Occipital lobe (tissue), 2 donors: ENCODE data around the gene CYTH4. TPM values are rescaled to one million over a fixed set of nuclear protein-coding genes. Genes with fewer than 3 reads are reported as not detected.
A peak's percentile ranks its signal among the peaks of the same experiment; 100 is the strongest.

Source experiments
- DNase-seq: peaks from one replicate; lab custom pipeline; 2025; lab: John Stamatoyannopoulos, UW
- total RNA-seq: library from RNA; depleted of rRNA; stranded (reverse); fragments of >200 nt; gene quantifications from one replicate; pipeline ENCODE4 v1.2.3, GENCODE V29; 2014

Gene CYTH4
- total RNA-seq, 1 donor from 2014 or later = 2.3 TPM

DNA sequence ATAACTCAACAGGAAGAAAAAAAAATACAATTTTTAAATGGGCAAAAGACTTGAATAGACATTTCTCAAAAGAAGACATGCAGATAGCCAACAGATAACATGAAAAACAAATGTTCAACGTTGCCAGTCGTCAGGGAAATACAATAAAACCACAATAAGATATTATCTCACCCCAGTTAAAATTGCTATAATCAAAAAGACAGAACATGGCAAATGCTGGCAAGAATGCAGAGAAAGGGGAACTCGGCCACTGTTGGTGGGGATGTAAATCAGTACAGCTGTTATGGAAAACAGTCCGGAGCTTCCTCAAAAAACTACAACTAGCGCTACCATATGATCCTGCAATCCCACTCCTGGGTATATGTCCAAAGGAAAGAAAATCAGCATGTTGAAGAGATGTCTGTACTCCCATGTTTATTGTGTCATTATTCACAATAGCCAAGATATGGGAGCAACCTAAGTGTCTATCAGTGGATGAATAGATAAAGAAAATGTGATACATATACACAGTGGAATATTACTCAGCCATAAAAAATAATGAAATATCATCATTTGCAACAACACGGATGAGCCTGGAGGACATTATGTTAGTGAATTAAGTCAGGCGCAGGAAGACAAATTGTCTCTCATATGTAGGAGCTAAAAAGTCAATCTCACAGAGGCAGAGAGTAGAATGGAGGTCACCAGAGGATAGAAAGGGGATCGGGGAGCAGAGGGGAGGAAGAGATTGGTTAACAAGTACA lies 12.2 kb upstream of the CYTH4 start:
- DNase-seq = no peak

DNA sequence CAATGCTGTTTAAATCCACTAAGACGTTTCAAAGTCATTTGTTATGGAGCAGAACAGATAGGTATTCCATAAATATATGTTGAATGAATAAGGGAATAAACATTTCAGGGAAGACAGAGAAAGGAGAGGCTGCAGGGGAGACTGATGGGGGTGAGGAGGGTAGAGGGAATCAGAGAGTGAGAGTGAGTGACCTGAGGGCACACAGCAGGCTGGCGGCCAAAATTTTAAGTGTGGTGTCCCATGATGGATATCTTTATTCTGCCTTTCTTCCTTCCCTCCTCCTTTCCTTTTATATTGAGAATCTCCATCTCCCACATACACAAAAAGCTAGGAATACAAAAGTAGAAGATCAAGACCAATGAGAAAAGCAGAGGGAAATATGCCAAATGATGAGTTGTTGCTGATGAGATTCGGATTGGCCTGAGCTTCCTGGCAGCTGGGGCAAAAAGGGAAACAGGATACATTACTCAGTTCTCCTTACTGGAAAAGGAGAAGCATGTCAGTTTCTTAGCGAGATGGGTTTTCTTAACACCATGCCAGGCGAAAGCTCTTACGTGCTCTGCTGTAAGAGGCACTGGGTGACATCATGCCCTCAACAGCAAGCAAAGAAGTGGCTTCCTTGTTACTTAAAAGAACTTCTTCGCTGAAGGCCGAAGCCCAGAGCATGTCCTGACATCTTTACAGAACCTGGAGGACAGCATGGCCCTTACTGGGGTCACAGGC lies 11.2 kb upstream of the CYTH4 start:
- no peak for DNase-seq

DNA sequence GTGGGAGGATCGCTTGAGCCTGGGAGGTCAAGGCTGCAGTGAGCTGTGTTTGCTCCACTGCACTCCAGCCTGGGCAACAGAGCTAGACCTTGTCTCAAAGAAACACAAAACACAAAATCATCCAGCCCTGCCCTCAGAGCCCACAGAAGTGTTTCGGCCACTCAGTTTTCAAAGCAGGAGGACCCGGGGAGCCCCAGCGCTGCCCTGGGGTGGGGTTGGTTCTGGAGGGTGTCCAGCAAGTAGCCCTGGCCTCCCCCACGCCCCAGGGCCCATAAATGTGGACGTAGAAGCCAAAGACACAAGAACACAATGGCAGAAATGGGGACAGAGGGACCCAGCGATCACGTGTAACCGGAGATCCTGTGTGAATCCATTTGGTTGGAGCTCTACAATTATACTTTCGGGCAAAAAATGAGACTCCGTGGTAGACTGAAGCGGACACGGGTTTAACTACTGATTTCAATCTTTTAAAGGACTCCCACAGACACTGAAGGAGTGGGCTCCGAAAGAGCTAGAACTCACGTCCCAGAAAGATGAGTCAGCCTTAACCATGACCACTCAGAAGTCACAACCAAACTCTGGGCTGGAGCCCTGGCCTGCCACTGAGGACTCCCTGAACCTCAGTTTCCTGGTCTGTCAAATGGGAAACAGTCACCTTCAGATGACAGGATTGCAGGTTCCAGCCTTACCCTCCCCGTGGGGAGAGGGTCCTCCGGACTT lies 9.0 kb upstream of the CYTH4 start:
- no peak for DNase-seq

DNA sequence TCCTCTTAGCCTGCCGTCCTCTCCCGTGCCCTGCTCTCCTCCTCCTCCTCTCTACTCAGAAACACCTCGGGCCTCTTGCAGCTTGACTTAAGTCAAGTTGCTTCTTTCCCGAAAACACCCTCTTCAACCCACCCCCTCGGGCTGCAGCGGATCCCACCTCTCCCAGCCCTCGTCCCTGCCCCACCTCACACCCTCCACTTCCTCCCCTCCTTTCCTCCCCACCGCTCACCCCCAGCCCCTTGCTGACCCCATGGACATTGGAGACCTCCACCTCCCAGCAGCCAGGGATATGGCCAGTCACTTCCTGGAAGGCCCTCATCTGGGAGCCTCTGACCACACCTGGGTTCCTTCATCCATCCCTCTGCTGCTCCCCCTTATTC lies 8.5 kb upstream of the CYTH4 start:
- no peak for DNase-seq

DNA sequence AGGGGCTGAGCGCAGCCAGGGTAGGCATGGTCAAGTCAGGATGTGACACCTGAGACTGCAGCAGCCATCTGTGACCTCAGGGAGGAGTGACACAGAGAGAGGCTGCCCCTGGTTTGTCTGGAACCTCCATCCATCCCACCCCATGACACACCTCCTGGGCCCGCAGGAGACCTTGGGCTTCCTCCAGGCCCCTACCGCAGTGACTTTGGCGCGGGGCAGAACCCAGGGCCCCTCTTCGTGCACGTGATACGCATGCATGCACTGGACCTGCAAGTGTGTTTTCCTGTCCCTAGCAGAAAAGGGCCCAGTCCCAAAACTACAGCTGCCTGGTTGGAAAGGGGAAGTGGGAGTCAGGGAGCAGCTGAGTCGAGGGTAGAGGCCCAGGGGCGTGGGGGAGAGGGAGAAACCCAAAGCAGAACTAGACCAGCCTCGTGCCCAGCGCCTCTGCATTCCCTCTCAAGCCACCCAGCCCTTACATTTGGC lies 7.9 kb upstream of the CYTH4 start:
- DNase-seq = no peak

DNA sequence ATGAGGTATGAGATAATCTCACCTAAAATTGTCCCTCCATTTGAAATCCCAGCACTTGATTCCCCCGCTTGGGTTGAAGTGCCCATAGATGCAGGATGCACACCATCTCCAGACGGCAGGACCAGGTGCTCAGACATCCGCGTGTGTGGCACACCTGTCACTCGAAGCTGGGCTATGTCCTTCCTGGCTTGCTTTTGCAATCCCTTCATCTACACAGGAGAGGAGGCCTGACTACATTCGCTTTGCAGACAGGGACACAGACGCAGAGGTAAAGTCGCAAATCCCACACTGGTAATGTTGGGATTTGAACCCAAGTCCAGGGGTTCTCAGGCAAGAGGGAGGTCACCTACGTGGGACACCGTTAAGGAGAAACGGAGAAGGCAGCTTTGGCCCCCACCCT lies 7.2 kb upstream of the CYTH4 start:
- DNase-seq = no peak

DNA sequence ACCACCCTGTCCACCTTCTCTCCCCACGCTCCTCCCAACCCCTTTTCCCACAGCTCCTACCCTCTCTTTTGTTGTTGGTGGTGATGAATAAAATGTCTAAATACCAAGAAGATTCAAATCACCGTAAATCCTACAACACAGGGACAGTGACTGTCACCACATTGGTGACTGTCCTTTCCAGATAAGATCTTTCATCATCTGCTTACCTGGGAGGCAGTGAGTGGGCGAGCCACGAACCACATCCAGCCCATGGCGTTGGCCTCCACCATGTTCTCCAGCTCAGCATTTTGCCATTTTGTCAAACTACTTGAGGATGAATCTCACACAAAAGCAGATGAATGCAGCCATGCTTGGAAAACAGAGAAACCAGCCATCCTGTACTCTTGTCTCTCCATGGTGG lies 6.7 kb upstream of the CYTH4 start:
- DNase-seq = no peak

DNA sequence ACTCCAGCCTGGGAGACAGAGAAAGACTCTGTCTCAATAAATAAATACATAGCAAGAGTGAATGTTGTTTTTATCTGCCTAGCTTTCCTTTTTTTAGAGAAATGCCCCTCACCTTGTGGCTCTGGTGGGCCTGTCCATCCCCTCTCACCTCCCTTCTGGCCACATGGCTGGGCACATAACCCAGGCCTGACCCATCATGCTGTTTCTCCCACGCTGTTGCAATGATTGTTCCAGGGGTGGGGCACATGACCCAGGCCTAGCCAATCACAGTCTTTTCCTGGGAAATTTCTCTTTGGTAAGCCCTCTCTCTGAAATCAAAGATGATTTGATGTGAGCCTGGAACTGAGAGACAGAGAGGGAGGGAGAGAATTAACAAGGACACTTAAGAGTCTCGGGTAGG lies 5.5 kb upstream of the CYTH4 start:
- no peak for DNase-seq

DNA sequence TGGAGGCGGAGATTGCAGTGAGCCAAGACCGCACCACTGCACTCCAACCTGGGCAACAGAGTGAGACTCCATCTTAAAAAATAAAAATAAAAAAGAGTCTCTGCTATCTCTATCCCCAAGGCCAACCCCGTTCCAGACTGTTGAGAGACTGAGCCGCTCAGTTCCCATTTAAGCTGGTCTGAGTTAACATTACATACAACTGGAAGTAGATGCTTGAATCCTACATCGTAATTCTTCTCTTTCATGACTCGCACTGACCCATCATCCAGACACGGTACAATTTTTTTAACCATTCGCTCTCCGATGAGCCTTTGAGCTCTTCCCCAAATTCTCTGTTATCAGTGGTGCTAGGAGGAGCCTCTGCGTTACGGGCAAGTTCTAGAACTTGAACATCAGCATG lies 4.9 kb upstream of the CYTH4 start:
- DNase-seq = no peak

DNA sequence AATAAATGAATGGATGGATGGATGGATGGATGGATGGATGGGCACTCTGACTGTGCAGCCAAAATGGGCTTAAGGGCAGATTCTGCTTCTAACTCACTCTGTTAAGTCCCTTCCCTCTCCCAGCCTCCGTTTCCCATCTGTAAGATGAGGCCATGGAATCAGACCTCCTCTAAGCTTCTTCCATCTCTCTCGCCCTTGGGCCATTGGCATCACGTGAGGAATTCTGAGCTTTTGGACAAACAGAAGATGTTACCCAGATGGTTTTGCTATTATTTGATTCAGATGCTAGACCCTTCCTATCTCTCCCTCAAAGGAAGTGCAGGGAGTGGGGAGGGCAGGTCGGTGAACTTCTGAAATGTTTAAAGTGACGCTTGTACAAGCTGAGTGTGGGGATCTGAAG lies 4.0 kb upstream of the CYTH4 start:
- DNase-seq = no peak

DNA sequence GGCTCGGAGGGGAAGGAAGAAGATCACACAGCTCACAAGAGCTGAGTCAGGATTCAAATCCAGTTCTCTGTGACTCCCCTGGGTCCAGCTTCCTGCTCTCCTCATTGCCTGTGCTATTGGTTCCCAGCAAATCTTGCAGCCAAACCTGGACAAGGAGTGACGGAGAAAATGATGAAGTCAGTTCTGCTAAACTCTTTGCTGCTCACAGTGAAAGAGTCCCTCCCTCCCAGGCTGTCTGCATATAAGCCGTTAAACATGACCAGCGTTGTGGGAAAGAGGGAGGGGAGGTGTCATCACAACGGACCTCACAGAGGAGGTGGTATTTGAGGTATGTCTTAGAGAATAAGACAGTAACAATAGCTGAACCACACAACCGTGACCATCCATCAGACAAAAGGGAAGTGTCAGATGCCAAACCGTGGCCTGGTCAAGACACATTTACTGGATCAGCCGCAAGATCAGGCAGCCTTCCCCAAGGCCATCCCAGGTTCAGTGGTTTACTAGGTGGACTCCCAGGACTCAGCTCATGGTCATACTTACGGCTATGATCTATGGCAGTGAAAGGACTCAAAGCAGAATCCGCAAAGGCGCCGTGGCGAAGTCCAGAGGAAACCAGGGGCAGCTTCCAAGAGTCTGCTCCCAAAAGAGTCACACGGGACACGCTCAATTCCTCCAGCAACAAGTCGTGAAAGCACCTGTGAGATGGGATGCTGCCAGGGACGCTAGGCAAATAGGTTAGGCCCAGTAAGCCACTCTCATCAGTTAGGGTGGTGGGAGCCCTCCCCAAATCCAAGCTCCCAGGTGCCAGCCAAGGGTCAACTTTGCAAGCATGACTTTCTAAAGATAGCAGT lies 2.8 kb upstream of the CYTH4 start:
- DNase-seq = no peak

DNA sequence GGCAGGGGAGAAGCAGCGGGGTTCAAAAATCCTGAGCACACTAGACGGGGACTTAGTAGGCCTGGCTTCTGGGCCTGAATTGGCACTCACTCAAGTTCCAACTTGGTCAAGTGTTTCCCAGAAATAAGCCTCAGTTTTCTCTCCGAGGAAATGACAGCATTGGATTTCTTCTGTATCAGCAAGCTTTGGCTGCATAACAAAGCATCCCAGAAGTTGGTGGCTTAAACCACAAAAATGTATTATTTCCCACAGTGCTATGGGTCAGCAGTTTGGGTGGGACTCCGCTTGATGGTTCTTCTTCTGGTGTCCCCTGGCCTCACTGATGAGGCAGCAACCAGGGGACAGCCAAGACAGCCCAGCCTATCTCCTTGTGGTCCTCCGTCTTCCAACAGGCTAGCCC lies 1.6 kb upstream of the CYTH4 start:
- no peak for DNase-seq

DNA sequence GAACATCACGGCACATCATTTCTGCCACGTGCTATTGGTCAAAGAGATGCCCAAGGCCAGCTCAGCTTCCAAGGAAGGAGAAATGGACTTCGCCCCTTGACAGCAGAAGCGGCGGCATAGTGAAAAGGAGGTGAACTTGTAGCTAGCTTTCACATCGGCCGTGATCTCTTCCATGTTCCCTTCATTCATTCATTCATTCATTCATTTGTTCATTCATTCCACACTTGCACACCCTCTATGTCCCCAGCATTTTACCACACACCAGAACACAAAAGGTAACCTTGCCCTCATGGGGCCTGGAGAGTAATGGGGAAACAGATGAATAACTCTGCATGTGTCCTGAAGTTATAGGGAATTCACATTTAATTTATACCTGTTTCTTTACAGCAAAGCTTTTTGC lies 1.1 kb upstream of the CYTH4 start:
- DNase-seq = no peak

DNA sequence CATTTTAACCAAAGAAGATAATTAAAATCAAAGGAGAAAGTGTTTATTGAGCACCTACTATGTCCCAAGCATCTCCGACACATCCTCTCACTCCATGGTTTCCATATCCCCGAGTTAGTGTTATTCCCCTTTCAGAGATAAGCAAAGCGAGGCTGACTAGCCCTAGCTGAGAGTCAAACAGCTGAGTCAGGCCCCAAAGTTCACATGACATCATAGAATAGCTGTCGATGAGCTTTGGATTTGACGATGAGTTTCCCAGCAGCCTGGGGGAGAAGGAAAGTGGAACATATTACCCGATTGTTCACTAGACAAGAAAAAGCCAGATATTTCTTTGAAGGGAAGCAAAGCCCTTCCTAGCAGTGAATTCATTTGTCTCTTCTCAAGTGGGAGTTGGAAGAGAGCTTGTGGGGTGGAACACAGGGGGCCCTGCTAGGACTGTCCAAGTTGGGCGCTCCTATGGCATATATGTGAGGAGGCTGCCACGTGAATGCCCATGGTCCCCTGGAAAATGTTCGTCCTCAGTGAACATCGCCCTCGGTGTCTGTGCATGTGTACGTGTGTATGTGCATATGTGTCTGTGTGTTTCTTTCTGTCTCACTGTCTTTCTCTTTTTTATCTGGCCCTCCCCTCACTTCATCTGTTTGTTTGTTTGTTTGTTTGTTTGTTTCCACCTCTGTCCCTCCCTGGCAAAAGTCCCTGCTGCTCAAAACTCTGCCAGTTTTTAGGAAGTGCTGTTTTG lies 493 bp upstream of the CYTH4 start:
- DNase-seq = no peak

DNA sequence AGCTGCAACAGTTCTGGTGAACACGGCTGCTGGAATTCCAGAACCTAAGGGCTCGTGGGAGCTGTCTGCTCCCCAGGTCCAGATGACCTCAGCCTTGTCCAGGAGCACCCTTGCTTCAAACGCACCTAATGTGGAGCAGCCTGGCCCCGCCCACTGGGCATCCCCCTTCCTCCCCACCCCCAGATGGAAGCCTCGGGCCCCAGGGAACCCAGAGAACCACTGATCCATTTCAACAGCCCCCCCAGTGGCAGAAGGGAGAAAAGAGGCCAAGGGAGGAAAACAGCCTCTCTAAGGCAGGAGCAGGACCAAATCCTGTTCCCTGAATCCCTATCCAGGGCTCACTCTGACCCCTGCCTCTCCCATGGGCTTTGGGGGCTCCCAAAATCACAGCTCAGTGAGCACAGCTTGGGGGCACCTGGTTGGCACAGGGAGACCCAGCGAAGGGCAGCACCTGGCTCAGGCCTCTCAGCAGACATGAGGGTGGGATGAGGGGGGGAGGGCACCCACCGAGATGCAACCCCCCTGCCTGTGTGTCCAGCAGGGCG lies 1.2 kb downstream of the CYTH4 start:
- no peak for DNase-seq

DNA sequence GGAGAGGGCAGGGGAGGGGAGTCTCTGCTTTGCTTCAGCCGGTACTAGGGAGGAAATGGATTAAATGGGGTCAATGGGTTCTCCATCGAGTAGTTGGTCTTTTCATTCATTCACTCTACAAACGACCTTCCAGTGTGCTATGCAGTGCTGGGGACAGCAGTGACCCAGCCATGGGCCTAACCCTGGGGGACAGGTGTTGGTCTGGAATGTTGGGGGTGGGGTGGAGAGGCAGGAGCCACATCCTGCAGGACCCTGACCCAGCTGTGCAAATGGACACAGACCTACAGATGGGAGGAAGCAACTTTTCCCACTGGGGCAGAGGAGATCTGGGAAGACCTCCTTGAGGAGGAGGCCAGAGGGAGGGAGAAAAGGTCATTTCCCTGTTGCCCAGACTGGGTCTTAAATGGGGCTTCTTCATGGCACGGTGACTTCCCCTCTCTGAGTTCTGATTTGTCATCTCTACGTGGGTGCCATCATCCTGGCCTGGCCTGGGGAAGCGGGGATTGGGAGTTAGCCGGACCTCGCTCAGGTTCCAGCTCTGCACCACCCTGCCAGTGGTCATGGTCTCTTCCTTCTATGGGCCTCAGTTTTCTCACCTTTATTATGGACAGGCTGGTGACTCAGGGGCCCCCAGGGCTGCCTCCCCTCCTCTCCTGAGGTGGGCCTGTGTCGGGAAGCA lies 2.0 kb downstream of the CYTH4 start:
- no peak for DNase-seq

DNA sequence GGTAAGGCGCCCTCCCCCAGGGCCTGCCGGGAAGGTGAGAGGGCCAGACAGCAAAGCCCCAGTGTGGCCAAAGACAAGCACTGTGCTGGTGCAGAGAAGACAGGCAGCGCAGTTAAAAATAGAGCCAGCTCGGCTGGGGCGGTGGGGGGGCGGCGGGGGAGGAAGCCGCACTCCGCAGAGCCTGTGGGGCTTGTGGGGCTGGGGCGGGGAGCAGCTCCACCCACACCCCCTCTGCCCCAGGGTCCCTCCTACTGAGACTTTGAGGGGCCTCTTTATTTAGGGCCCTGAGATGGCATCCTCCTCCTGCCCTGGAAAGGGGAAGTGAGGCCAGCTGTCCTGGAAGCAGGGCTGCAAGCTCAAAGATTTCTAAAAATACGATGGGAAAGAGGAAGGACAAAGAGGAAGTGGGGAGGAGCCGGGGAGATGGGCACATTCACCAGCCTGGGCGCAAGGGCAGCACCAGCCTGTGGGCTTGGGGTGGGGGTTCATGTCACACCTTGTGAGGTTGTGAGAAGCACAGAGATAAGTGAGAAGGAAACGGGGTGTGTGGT lies 2.6 kb downstream of the CYTH4 start:
- peak; percentile 25 for DNase-seq

DNA sequence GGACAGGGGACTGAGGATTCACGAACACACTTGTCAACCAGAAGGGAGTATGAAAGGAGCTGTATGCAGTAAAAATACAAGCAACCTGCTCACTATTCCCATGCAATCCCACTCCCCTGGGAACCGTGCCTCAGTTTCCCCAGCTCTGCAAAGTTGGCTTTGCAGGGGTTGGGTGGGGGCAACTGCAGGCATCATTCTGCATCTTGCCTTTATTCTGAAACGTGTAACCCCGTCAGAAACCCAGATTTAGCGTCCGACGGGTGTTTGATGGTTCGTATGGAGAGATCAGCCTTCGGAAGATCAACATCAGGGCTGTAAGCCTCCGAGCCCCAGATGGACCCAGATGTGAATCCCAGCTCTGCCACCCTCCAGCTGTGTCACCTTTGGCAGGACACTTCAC lies 3.6 kb downstream of the CYTH4 start:
- DNase-seq = no peak

DNA sequence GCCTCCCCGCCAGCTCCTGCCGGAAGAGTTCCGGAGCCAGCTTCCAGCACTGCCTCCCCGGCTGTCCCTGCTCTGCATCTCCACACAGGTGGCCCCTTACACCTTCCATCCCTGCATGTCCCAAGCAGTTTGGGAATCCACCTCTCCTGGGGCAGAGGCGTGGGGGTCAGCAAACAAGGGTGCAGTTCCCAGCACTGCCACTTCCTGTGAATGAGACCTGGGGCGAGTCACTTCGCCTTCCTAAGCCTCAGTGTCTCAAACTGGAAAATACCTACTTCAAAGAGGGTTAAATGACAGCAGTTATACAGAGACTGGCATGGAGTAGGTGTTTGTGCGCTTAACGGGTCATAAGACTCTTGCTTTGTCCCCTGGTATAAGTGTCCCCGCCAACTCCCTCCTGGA lies 5.2 kb downstream of the CYTH4 start:
- DNase-seq = no peak

DNA sequence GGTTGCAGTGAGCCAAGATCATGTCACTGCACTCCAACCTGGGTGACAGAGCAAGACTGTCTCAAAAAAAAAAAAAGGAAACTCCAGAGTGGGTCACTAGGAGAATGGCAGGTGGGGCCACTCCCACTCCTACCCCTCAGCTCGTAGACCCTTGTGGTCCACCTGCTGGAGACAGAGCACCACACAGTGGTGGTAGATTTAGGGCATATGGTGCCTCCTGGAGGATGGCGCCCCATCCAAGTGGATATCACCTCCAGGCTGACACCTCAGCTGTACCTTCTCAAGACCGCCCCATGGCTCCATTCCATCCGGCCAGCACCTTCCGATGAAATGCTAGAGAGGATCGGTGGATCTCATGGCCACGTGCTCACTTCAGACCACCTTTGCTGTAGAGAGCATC lies 6.2 kb downstream of the CYTH4 start:
- no peak for DNase-seq
